ENCODE measurements around the gene KRTAP5-7. TPM values are rescaled to one million over a fixed set of nuclear protein-coding genes. Genes with fewer than 3 reads are reported as not detected.
A peak's percentile ranks its signal among the peaks of the same experiment; 100 is the strongest.
"Not testable (repeated sequence)": the region's sequence is repeated elsewhere in the genome, so short reads cannot be mapped to it uniquely, and the experiment has no call there.

Gene KRTAP5-7
- total and polyA plus RNA-seq, 2 donors from 2014 or later, result 0.22 TPM; not detected in 1

DNA sequence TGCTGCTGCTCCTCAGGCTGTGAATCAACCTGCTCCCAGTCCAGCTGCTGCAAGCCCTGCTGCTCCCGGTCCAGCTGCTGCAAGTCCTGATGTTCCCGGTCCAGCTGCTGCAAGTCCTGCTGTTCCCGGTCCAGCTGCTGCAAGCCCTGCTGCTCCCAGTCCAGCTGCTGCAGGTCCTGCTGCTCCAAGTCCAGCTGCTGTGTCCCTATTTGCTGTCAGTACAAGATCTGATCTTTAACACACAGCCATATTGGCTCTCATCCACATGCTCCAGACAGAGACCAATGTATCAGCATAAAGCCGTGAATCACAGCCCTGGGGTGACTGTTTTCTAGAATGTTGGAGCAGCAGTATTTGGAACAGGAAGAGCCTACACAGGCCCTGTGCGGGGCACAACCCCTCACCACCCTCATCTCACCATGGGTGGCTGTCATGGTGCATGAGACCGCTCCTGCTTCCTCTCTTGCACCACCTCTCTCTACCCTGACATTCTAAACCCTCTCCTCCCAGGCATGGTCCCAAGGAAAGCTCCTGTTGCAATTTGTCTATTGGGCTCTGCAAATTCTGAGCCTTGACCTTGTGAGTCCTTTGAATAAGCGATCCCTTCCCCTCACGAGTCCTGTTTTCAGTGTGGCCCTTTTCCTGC, 41.8 kb downstream of the KRTAP5-7 start:
- no peaks in the 10 kb centered on the region for H3K36me3 ChIP-seq (ENCODE audit: control insufficient read depth in 2 of 3, insufficient read depth in 3 of 3, low read length in 3 of 3)
- no peak overlapping the region for H3K9ac ChIP-seq (ENCODE audit: low read length in 3 of 3)
- intact Hi-C loops (cut with DNase I), result no loop called here
- FAIRE-seq (no peak), DNase-seq (peak in 2 of 5 donors; percentile 35 to 70)
- H3K4me1 ChIP-seq (ENCODE audit: control insufficient read depth in 2 of 3, insufficient read depth in 2 of 3, low read depth in 1 of 3, low read length in 3 of 3), result no peaks in the 10 kb centered on the region
- H3K9me3 ChIP-seq (ENCODE audit: control insufficient read depth in 2 of 3, insufficient read depth in 1 of 3, low read length in 3 of 3), result no peaks in the 10 kb centered on the region
- no peak overlapping the region for H3K27ac ChIP-seq (ENCODE audit: low read depth in 2 of 2, low read length in 2 of 2)
- H3K4me3 ChIP-seq (ENCODE audit: low read length in 3 of 3), result no peak overlapping the region
- TF ChIP-seq, protein P1, sequence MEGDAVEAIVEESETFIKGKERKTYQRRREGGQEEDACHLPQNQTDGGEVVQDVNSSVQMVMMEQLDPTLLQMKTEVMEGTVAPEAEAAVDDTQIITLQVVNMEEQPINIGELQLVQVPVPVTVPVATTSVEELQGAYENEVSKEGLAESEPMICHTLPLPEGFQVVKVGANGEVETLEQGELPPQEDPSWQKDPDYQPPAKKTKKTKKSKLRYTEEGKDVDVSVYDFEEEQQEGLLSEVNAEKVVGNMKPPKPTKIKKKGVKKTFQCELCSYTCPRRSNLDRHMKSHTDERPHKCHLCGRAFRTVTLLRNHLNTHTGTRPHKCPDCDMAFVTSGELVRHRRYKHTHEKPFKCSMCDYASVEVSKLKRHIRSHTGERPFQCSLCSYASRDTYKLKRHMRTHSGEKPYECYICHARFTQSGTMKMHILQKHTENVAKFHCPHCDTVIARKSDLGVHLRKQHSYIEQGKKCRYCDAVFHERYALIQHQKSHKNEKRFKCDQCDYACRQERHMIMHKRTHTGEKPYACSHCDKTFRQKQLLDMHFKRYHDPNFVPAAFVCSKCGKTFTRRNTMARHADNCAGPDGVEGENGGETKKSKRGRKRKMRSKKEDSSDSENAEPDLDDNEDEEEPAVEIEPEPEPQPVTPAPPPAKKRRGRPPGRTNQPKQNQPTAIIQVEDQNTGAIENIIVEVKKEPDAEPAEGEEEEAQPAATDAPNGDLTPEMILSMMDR (IDR thresholded peaks at IDR 0.05; ENCODE audit: borderline replicate concordance, extremely low read depth, insufficient read depth), result no peak
- H3K27me3 ChIP-seq (ENCODE audit: control insufficient read depth, insufficient read depth, low read length), result no peaks in the 10 kb centered on the region

DNA sequence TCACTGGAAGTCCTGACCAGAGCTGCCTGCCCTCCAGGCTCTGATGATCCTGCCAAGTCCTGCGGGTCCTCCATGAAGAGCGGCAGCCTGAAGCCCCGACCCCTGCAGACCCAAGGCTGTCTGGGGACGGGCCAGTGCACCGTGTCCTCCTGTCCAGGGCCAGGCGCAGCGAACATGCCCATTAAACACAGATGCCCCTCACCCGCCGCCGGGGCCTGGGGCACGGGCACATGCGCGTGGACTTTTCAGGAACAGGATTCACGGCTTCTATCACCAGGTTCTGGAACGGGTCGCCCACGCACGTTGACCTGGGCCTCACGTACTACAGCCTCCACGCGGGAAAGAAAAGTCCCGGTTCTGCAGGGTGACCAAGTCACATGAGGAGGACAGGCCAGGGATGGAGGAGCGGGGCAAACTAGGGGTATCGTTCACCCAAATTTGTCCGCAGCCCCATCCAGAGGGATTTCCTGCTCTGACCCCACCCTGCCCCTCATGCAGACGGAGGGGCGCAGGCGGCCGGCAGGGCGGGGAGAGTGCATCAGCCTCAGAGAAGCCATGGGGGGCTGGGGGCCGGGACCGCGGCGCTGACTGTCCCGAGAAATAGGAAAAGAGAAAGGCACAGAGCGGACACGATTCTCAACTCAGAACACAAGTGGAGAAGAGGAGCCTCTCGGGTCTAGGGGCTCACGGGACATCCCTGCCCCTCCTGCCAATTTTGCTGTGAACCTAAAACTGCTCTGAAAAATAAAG, 44.2 kb downstream of the KRTAP5-7 start:
- H3K27ac ChIP-seq (ENCODE audit: low read depth in 2 of 2, low read length in 2 of 2); H3K4me3 ChIP-seq (ENCODE audit: low read length in 3 of 3); intact Hi-C loops (cut with DNase I); DNase-seq; H3K9ac ChIP-seq (ENCODE audit: low read length in 3 of 3); H3K36me3 ChIP-seq (ENCODE audit: control insufficient read depth in 2 of 3, insufficient read depth in 3 of 3, low read length in 3 of 3); H3K27me3 ChIP-seq (ENCODE audit: control insufficient read depth, insufficient read depth, low read length); H3K9me3 ChIP-seq (ENCODE audit: control insufficient read depth in 2 of 3, insufficient read depth in 1 of 3, low read length in 3 of 3); FAIRE-seq; H3K4me1 ChIP-seq (ENCODE audit: control insufficient read depth in 2 of 3, insufficient read depth in 2 of 3, low read depth in 1 of 3, low read length in 3 of 3): not testable (repeated sequence)

DNA sequence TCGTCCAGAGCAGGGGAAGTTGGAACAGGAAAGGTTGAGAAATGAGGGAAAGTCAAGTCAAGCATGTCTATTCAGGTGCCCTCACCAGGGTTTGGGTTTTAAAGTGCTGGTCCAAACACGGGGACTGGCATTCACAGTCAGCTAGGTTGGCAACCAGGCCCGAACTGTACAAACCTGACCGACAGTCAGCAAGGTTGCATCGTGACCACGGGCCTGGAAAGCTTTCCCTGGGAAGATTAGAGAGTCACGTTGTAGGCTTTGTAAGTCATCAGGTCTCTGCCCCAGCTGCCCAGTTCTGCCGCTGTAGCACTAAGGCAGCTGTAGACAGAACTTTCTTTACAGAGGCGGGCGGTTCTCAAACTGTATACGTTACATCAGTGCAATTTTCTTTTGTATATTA, 45.7 kb downstream of the KRTAP5-7 start:
- Histone ChIP-seq H3K27ac (ENCODE audit: low read depth in 2 of 2, low read length in 2 of 2) (no peak overlapping the region), H3K4me1 (ENCODE audit: control insufficient read depth in 2 of 3, insufficient read depth in 2 of 3, low read depth in 1 of 3, low read length in 3 of 3) (no peaks in the 10 kb centered on the region)
- no peak for FAIRE-seq

DNA sequence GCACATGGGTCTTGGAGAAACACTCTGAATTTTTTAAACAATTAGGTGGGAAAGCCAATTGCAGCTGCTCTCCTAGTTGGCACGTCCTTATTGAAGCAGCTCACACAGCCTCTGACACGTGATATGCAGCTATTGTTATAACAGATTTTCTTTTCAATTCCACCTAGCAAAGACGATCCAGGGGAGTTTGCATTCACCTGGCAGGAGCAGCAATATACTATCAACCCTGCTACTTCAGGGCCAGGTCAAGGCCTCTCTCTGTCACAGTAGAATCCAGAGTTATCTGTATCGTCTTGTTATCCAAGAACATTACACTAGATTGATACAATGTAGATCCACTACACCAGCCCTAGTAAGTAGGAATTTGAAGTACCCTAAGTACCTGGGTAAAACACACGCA, 47.4 kb downstream of the KRTAP5-7 start:
- intact Hi-C loops (cut with DNase I), result no loop called here
- Histone ChIP-seq H3K9me3 (ENCODE audit: control insufficient read depth in 2 of 3, insufficient read depth in 1 of 3, low read length in 3 of 3) (no peaks in the 10 kb centered on the region), H3K4me1 (ENCODE audit: control insufficient read depth in 2 of 3, insufficient read depth in 2 of 3, low read depth in 1 of 3, low read length in 3 of 3) (no peaks in the 10 kb centered on the region), H3K9ac (ENCODE audit: low read length in 3 of 3) (no peak overlapping the region), H3K36me3 (ENCODE audit: control insufficient read depth in 2 of 3, insufficient read depth in 3 of 3, low read length in 3 of 3) (no peaks in the 10 kb centered on the region), H3K27me3 (ENCODE audit: control insufficient read depth, insufficient read depth, low read length) (no peaks in the 10 kb centered on the region), H3K4me3 (ENCODE audit: low read length in 3 of 3) (no peak overlapping the region), H3K27ac (ENCODE audit: low read depth in 2 of 2, low read length in 2 of 2) (no peak overlapping the region)
- no peak for DNase-seq
- FAIRE-seq, result no peak
- TF ChIP-seq, protein P1 (IDR thresholded peaks at IDR 0.05; ENCODE audit: borderline replicate concordance, extremely low read depth, insufficient read depth), result no peak

More for the DNA sequence above, 45.7 kb downstream of the KRTAP5-7 start:
- H3K4me3 ChIP-seq (ENCODE audit: low read length in 3 of 3), result no peak overlapping the region
- TF ChIP-seq, protein P1 (IDR thresholded peaks at IDR 0.05; ENCODE audit: borderline replicate concordance, extremely low read depth, insufficient read depth), result no peak
- no peak for DNase-seq
- H3K36me3 ChIP-seq (ENCODE audit: control insufficient read depth in 2 of 3, insufficient read depth in 3 of 3, low read length in 3 of 3), result no peaks in the 10 kb centered on the region
- no peak overlapping the region for H3K9ac ChIP-seq (ENCODE audit: low read length in 3 of 3)
- H3K9me3 ChIP-seq (ENCODE audit: control insufficient read depth in 2 of 3, insufficient read depth in 1 of 3, low read length in 3 of 3), result no peaks in the 10 kb centered on the region
- no peaks in the 10 kb centered on the region for H3K27me3 ChIP-seq (ENCODE audit: control insufficient read depth, insufficient read depth, low read length)
- intact Hi-C loops (cut with DNase I), result no loop called here
